K562 (cell line): ENCODE measurements around the gene ANO7. TPM values are rescaled to one million over a fixed set of nuclear protein-coding genes. Genes with fewer than 3 reads are reported as not detected.

ENCODE experiments used
- ATAC-seq: fragments of 200-7000 bp; cut with Tn5 transposase; 3 replicates; pipeline ENCODE4 v1.9.1; 2020; ENCODE audit warnings: moderate library complexity
- BruUV-seq: library from RNA; stranded (reverse); fragments of 400-500 nt; replicated peaks from 2 replicates; lab custom pipeline; 2021; lab: Mats Ljungman, UMichigan
- CTCF ChIA-PET: fragments of 300-600 bp; formaldehyde crosslinking; extraction: SDS; loops from one replicate; lab custom pipeline; 2021; ENCODE audit warnings: low intra/inter-chr PET ratio; lab: Yijun Ruan, JAX
- POLR2A ChIA-PET: fragments of 300-600, 350-650 bp; sonication (Branson Sonifier 250); formaldehyde crosslinking; extraction: SDS; loops from one replicate; lab custom pipeline; 2021; ENCODE audit warnings: antibody characterized with exemption, inconsistent platforms; lab: Yijun Ruan, JAX
- DNase-seq, 4 experiments: peaks; one replicate each; pipeline versions ENCODE4 v3.0.0 to v3.0.0-alpha.2; 2011 to 2018; ENCODE audit warnings: low spot score in 3 of 4, mixed read lengths in 3 of 4; ENCODE audit errors: extremely low read depth in 1 of 4
- FAIRE-seq: peaks from 2 replicates; lab custom pipeline; 2011; peaks lifted over from hg19 to GRCh38; lab: Jason Lieb, UNC
- H2AFZ ChIP-seq: 2 replicates; pipeline ENCODE4 v1.6.0; 2011; ENCODE audit warnings: low read depth, low read length, control low read depth, inconsistent platforms
- H3K27ac ChIP-seq: fragments of 200-600 bp; 3 replicates; pipeline ENCODE4 v1.8.0; 2011; ENCODE audit warnings: low read depth, mild to moderate bottlenecking, control low read depth, inconsistent platforms, low read length, moderate library complexity, mixed read lengths; ENCODE audit errors: extremely low read depth
- H3K27me3 ChIP-seq, 2 experiments: fragments of 300-600 bp in 1 of 2; 2 replicates in 1 of 2; 3 replicates in 1 of 2; pipeline versions ENCODE4 v1.6.0 to v1.8.0; 2011; ENCODE audit warnings: inconsistent platforms in 2 of 2, low read length in 2 of 2, mild to moderate bottlenecking in 1 of 2, mixed read lengths in 1 of 2, moderate library complexity in 1 of 2; ENCODE audit not compliant: control insufficient read depth in 2 of 2, insufficient read depth in 2 of 2
- H3K36me3 ChIP-seq: fragments of 300-600 bp; 3 replicates; pipeline ENCODE4 v1.8.0; 2011; ENCODE audit warnings: mild to moderate bottlenecking, low read length, inconsistent platforms; ENCODE audit not compliant: control insufficient read depth, insufficient read depth
- H3K4me1 ChIP-seq, 2 experiments: fragments of 200-600 bp in 1 of 2; replicated peaks in 1 of 2; 2 replicates in 1 of 2; 3 replicates in 1 of 2; pipeline versions ENCODE4 v1.5.1 to v1.8.0; 2011; ENCODE audit warnings: inconsistent platforms in 2 of 2, low read length in 2 of 2, mild to moderate bottlenecking in 1 of 2, mixed read lengths in 1 of 2, moderate library complexity in 1 of 2; ENCODE audit not compliant: control insufficient read depth in 2 of 2, insufficient read depth in 2 of 2
- H3K4me2 ChIP-seq: 2 replicates; pipeline ENCODE4 v1.6.1; 2011; ENCODE audit warnings: low read length, control low read depth, inconsistent platforms, mixed read lengths; ENCODE audit not compliant: insufficient read depth
- H3K4me3 ChIP-seq: fragments of 200-600 bp; sonication (generic), shearing (Covaris generic); 2 replicates; pipeline ENCODE4 v1.5.1; 2016; ENCODE audit warnings: control low read depth, inconsistent platforms
- H3K79me2 ChIP-seq: fragments of 200-600 bp; 3 replicates; pipeline ENCODE4 v1.8.0; 2011; ENCODE audit warnings: low read length, inconsistent platforms; ENCODE audit not compliant: control insufficient read depth, insufficient read depth
- H3K9ac ChIP-seq, 2 experiments: 2 replicates each; pipeline versions ENCODE4 v1.6.0 to v1.6.1; 2011; ENCODE audit warnings: low read depth in 2 of 2, low read length in 2 of 2, control low read depth in 1 of 2, inconsistent platforms in 1 of 2, mild to moderate bottlenecking in 1 of 2, mixed read lengths in 1 of 2; ENCODE audit not compliant: insufficient read depth in 1 of 2
- H3K9me1 ChIP-seq: one replicate; pipeline ENCODE4 v1.6.0; 2011; ENCODE audit warnings: inconsistent platforms, mild to moderate bottlenecking, low read length, moderate library complexity; ENCODE audit not compliant: control insufficient read depth, insufficient read depth
- H3K9me3 ChIP-seq: replicated peaks from 2 replicates; pipeline ENCODE4 v1.5.1; 2011; ENCODE audit warnings: low read depth, low read length, inconsistent platforms; ENCODE audit not compliant: control insufficient read depth, insufficient read depth
- H4K20me1 ChIP-seq: replicated peaks from 2 replicates; pipeline ENCODE4 v1.6.1; 2011; ENCODE audit warnings: low read length, inconsistent platforms, mixed read lengths; ENCODE audit not compliant: control insufficient read depth, insufficient read depth
- CCNT2 ChIP-seq: IDR thresholded peaks from 2 replicates; pipeline ENCODE4 v1.6.1; 2011; ENCODE audit warnings: borderline replicate concordance, low read depth, mild to moderate bottlenecking, moderate library complexity, mixed read lengths, low read length; ENCODE audit not compliant: insufficient read length; ENCODE audit errors: extremely low read depth
- GABPA ChIP-seq: fragments of 200-800 bp; sonication (Bioruptor generic); conservative IDR thresholded peaks from 2 replicates; pipeline ENCODE4 v1.6.1; 2016; ENCODE audit warnings: low read depth, missing genetic modification characterization, missing compliant biosample characterization
- HNRNPLL ChIP-seq: fragments of 200-400 bp; formaldehyde crosslinking; IDR thresholded peaks from 2 replicates; pipeline ENCODE4 v1.6.1; 2017; ENCODE audit warnings: low read length, low read depth, mild to moderate bottlenecking; ENCODE audit not compliant: poor library complexity, severe bottlenecking
- KDM1A ChIP-seq, 2 experiments: fragments of 450-650 bp; IDR thresholded peaks; 2 replicates each; pipeline ENCODE4 v1.6.1; 2016; ENCODE audit warnings: mild to moderate bottlenecking in 2 of 2
- MTA3 ChIP-seq: fragments of 450-650 bp; formaldehyde crosslinking; IDR thresholded peaks from 2 replicates; pipeline ENCODE4 v1.6.1; 2017; ENCODE audit warnings: mild to moderate bottlenecking, borderline replicate concordance
- NFE2L1 ChIP-seq: fragments of 450-650 bp; IDR thresholded peaks from 2 replicates; pipeline ENCODE4 v1.6.1; 2016; ENCODE audit warnings: missing genetic modification characterization, low read depth, mild to moderate bottlenecking, missing compliant biosample characterization, moderate library complexity, borderline replicate concordance
- RBM15 ChIP-seq: fragments of 200-400 bp; formaldehyde crosslinking; IDR thresholded peaks from 2 replicates; pipeline ENCODE4 v1.6.1; 2018; ENCODE audit warnings: mild to moderate bottlenecking, low read length, moderate library complexity; ENCODE audit not compliant: insufficient read depth
- SETDB1 ChIP-seq: IDR thresholded peaks from one replicate; pipeline ENCODE4 v1.6.1; 2012; ENCODE audit warnings: low read length, control low read depth, inconsistent platforms
- THRA ChIP-seq: fragments of 450-650 bp; IDR thresholded peaks from 2 replicates; pipeline ENCODE4 v1.6.1; 2017; ENCODE audit warnings: mild to moderate bottlenecking, moderate library complexity
- U2AF1 ChIP-seq: fragments of 200-400 bp; formaldehyde crosslinking; optimal IDR thresholded peaks from 2 replicates; pipeline ENCODE3; 2017; ENCODE audit warnings: mild to moderate bottlenecking, low read depth, low read length, moderate library complexity
- ZNF146 ChIP-seq: IDR thresholded peaks from one replicate; pipeline ENCODE4 v1.6.1; 2018; ENCODE audit warnings: missing compliant biosample characterization; ENCODE audit not compliant: unreplicated experiment
- ZNF263 ChIP-seq: sonication (generic); formaldehyde crosslinking; IDR thresholded peaks from 2 replicates; pipeline ENCODE4 v1.8.0; 2022; ENCODE audit warnings: mild to moderate bottlenecking, missing genetic modification reagents, borderline replicate concordance
- ZNF830 ChIP-seq: fragments of 250-450 bp; sonication (Bioruptor Pico); IDR thresholded peaks from 2 replicates; pipeline ENCODE4 v1.5.0; 2021; ENCODE audit warnings: mild to moderate bottlenecking
- WGBS: fragments of 100-300 bp; shearing (Covaris generic); methylation state at CpG from one replicate; pipeline ENCODE4 v1.1.6; 2016; ENCODE audit warnings: low coverage, mixed read lengths; ENCODE audit not compliant: insufficient coverage; ENCODE audit errors: missing lambda C conversion rate; 5-methylcytosine and 5-hydroxymethylcytosine counted together
- in situ Hi-C: fragments of 300-500 bp; cut with MboI; formaldehyde crosslinking; loops from 4 replicates; pipeline ENCODE4 v1.15.0; 2018; ENCODE audit warnings: inconsistent platforms, mixed read lengths
- intact Hi-C: fragments of 100-400 bp; cut with micrococcal nuclease; formaldehyde crosslinking; loops from 2 replicates; pipeline ENCODE4 v1.14.2; 2022
- polyA plus RNA-seq, 8 experiments: library from polyadenylated mRNA; depleted of rRNA in 4 of 8; stranded (reverse) in 5 of 8; unstranded in 3 of 8; fragments of >200 nt; fragmentation: Nextera tagmentation in 2 of 8; fragmentation: Illumina TruSeq in 1 of 8; extraction: Ambion mirVana in 2 of 8; extraction: Trizol in 1 of 8; gene quantifications; 2 replicates each; pipeline versions ENCODE4 v1.2.1 to v1.2.3, GENCODE V29; 2011 to 2014; ENCODE audit warnings: inconsistent platforms in 1 of 8, missing spikeins in 1 of 8
- total RNA-seq, 7 experiments: library from RNA; depleted of rRNA in 6 of 7; stranded (reverse); fragments of >200 nt in 6 of 7; fragmentation: Illumina TruSeq in 2 of 7; extraction: Trizol in 2 of 7; gene quantifications; 2 replicates each; pipeline versions ENCODE4 v1.2.1 to v1.2.3, GENCODE V29; 2011 to 2021; ENCODE audit warnings: low replicate concordance in 1 of 7

Gene ANO7
- total and polyA plus RNA-seq, 9 of the 15 experiments (the other 6 are each of a cell fraction or from before 2014, with no cell fraction given) = 0.28 to 5.1 (median 1.1) TPM

DNA sequence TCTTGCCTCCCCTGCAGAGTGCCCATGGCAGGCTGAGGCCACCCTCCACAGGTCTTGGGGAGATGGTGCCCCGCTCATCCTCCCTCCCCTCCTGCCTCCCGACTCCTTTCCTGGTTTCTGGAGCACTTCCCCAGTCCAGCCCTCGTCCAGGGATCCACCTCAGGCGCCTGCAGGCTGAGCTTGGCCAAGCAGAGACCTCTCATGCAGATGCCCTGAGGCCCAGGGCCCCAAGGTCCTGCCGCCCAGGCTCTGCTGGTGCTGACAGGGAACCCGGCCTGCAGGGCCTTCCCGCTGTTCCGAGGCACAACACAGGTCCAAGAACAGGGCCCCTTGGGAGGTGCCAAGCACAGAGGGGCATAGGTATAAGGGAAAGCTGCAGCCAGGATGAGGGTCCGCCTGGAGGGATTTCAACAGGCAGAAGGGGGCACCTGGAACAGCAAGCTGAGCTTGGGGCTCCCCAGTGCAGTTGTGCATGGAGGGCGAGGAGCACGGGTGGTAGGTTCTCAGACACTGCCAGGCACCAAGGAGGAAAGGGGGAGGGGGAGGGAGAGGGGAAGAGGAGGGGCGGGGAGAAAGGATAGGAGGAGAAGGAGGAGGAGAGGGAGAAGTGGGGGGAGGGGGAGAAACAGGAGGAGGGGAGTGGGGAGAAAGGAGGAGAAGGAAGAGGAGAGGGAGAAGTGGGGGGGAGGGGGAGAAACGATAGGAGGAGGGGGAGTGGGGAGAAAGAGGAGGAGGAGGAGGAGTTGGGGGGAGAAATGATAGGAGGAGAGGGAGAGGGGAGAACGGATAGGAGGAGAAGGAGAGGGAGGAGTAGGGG lies 1.2 kb upstream of the ANO7 start:
- TF ChIP-seq HNRNPLL (no peak), ZNF830 (CRISPR knock-in tag) (no peak), SETDB1 (no peak), KDM1A (IDR thresholded peaks at IDR 0.05) (0 out of 4 replicates have a peak, but pooled peaks of 1 of the 2 experiments have one; percentile 14)
- TF ChIP-seq, all 486 proteins: peak for 1
- WGBS = 22% methylated on average over 6 of the region's 14 CpGs
- no TSS peak for BruUV-seq
- Histone ChIP-seq H3K4me1 (peaks cover 0 to 33% of the 10 kb centered on the region in 2 experiments; a peak in 2 of 5 replicates), H2AFZ (no peak overlapping the region), H3K36me3 (0 out of 3 replicates have a peak, but pooled peaks cover 3% of the 10 kb centered on the region), H3K9me1 (no peaks in the 10 kb centered on the region), H3K4me2 (no peak overlapping the region), H3K79me2 (no peaks in the 10 kb centered on the region), H4K20me1 (no peaks in the 10 kb centered on the region), H3K4me3 (no peak overlapping the region), H3K27me3 (no peaks in the 10 kb centered on the region; a peak in 2 of 5 replicates), H3K9ac (no peak overlapping the region), H3K27ac (no peak overlapping the region), H3K9me3 (no peaks in the 10 kb centered on the region)
- ATAC-seq (no peak), FAIRE-seq (no peak), DNase-seq (no peak)
- POLR2A ChIA-PET = no interaction called here
- in situ Hi-C loops (no loop called here), intact Hi-C loops (no loop called here)
- CTCF ChIA-PET = no interaction called here

GRCh38 chr2:241187918-241188234 lies 601 bp upstream of the ANO7 start:
- DNase-seq = no peak
- in situ Hi-C loops (no loop called here), intact Hi-C loops (no loop called here)
- Histone ChIP-seq H3K36me3 (0 out of 3 replicates have a peak, but pooled peaks cover 1% of the 10 kb centered on the region), H3K4me3 (no peak overlapping the region), H4K20me1 (no peaks in the 10 kb centered on the region), H3K9ac (no peak overlapping the region; a peak in 1 of 4 replicates), H3K4me1 (peaks cover 0 to 33% of the 10 kb centered on the region in 2 experiments; a peak in 2 of 5 replicates), H3K4me2 (no peak overlapping the region), H3K9me3 (no peaks in the 10 kb centered on the region), H3K79me2 (no peaks in the 10 kb centered on the region), H2AFZ (no peak overlapping the region), H3K9me1 (no peaks in the 10 kb centered on the region), H3K27me3 (no peaks in the 10 kb centered on the region; a peak in 2 of 5 replicates), H3K27ac (no peak overlapping the region)
- ChIA-PET POLR2A (no interaction called here), CTCF (no interaction called here)
- BruUV-seq = no TSS peak
- FAIRE-seq = no peak
- TF ChIP-seq ZNF146 (CRISPR knock-in tag) (no peak), GABPA (tag) (no peak), CCNT2 (no peak), RBM15 (no peak), ZNF263 (CRISPR knock-in tag) (peak; percentile 71), U2AF1 (no peak), NFE2L1 (tag) (no peak), THRA (no peak), MTA3 (no peak)
- WGBS = 29% methylated on average over 3 of the region's 4 CpGs
- ATAC-seq = no peak
